Measurements from ENCODE around the gene STAT2.
"Not testable (repeated sequence)": the region's sequence is repeated elsewhere in the genome, so short reads cannot be mapped to it uniquely, and the experiment has no call there.

- not testable (repeated sequence) for TF ChIP-seq POLR2AphosphoS5 (IDR thresholded peaks at IDR 0.05; ENCODE audit: low read depth, low read length); EZH2 (conservative IDR thresholded peaks at IDR 0.05; ENCODE audit: low read depth, low read length); SOX6 (IDR thresholded peaks at IDR 0.05); SOX6 (CRISPR knock-in tag; IDR thresholded peaks at IDR 0.05); SRF (IDR thresholded peaks at IDR 0.05; ENCODE audit: low read depth, low read length); ZNF597 (CRISPR knock-in tag; IDR thresholded peaks at IDR 0.05); ZNF580 (CRISPR knock-in tag; IDR thresholded peaks at IDR 0.05; ENCODE audit: borderline replicate concordance, low read depth); MAX (IDR thresholded peaks at IDR 0.05); ZNF772 (CRISPR knock-in tag; IDR thresholded peaks at IDR 0.05); CTCF (CRISPR knock-in tag; IDR thresholded peaks at IDR 0.05); ZBTB21 (CRISPR knock-in tag; IDR thresholded peaks at IDR 0.05); ZNF121 (CRISPR knock-in tag; IDR thresholded peaks at IDR 0.05)
These were observed 24.4 kb downstream of the STAT2 start for GRCh38 chr12:56335527-56335926.
